Measurements from ENCODE around the gene RNPEPL1.

RNPEPL1 gene

GRCh38 chr2:240623531-240624010 lies 55.3 kb downstream of the RNPEPL1 start:
- in situ Hi-C loops (cut with MboI; ENCODE audit: low sequenced_read_pairs): no loop called here

- in situ Hi-C loops (cut with MboI; ENCODE audit: low sequenced_read_pairs): no loop called here
Measured at GRCh38 chr2:240624011-240624949, 56.0 kb downstream of the RNPEPL1 start.

DNA sequence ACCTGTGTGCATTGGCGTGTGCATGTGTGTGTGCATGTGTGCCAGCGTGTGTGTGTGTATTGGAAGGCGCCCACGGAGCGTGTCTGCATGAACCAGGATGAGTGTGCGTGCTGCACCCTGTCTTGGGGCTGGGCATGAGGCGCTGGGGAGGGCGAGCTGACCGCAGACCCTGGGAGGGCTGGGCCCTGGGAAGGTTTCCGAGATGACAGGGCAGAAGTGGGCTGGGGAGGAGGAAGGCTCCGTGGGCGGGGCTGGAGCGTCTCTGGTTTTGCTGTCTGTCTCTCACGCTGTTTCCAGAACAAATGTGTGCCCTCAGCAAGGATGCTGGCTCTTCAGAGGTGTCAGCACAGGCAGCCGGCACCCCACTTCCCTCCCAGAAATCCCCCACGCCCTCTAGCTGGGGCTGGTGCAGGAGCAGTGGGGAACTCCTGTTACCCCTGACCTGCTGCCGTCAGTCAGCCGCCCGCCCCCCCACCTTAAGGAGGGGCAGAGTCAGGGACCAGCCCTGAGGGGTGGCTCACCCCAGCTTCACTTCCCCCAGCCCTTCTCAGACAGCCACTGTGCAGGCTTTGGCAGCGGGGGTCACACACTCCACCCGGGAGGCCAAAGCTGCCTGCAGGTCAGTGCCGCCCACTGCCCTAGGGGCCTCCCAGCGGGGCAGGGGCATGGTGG lies 56.8 kb downstream of the RNPEPL1 start, which contains the start of gene GPR35:
Gene GPR35, plus strand, starts transcription at position 531 of the 672 bp plus-strand sequence. CDS start 4,473 bp downstream, outside the sequence.
- in situ Hi-C loops (cut with MboI; ENCODE audit: low sequenced_read_pairs): no loop called here

DNA sequence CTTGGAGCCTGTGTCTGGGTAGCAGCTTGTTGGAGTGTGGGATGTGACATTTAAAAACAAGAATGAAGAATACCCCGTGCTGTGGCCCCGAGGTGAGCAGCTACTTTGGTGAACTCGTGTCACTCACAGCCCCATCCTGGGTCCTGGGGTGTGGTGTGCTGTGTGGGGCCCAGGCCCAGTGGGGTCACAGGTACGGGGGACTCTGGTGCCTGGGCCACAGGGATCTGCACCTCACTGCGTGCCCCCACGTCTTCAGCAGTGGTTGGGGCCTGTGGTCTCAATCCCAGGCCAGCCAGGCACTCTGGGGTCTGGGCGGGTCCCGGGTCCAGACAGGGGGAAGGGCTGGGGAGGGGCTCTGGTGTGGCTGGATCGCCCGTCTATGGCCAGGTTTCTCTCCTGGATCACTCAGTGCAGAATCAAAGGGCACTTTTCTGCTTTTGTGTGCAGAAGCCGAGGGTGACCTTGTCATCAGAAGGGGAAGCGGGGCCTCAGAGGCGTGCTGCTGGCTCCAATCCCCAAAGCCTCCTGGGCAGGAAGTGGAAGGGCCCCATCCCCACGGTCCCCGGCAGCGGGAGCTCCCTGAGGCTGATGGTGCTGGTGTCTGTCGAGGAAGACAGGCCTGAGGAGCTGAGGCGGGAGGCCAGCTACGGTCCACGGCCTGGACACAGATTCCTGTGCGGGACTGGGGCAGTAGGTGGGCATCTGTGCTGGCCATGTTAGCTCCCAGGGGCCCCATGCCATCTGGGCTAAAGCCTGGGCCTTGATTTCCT lies 58.4 kb downstream of the RNPEPL1 start:
- in situ Hi-C loops (cut with MboI; ENCODE audit: low sequenced_read_pairs): no loop called here

DNA sequence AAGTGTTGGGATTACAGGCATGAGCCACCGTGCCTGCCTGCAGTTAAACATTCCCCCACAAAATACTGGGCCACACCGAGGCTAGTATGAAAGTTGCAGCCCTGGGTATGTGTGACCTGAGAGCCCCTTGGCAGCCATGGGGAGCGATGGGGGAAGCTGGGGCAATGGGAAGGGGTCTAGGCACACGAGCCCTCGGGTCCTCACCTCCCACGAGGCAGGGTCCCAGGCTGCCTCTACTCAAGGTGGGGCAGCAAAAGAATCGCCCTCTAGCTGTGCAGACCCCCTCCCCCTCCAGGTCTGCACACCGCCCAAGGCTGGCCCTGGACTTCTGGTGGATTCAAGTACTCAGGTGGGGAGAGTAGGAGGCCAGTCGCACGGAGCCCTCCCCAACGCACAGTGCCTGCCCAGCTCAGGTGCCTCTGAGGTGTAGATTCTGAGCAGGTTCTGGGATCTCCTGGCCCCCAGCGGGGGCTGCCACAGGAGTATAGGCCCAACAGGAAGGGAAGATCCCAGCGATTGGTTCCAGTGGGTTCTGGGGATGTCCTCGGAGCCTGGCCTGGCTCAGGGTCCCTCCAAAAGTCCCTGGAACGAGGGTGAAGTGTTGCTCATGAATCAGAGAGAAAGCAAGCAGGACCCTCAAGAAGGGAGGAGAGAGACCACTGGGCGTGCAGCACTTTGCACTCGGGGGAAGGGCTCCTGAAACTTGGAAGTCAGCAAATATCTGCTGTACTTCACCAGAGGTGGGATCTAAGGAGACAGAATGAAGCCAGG lies 59.6 kb downstream of the RNPEPL1 start:
- in situ Hi-C loops (cut with MboI; ENCODE audit: low sequenced_read_pairs): no loop called here

DNA sequence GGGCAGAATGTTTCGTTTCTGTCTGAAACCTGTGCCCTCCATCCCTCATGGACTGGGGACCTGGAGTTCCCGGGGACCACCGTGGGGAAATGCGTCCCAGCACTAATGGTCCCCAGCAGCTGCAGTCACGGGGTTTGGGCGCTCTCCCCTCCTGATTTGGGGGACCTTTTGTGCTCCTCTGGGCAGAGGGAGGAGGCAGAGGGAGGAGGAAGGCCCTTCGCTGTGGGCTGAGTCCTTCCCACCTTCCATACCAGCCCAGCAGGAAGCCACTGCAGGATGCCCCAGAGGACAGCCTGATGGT lies 60.2 kb downstream of the RNPEPL1 start:
- in situ Hi-C loops (cut with MboI; ENCODE audit: low sequenced_read_pairs): no loop called here

GRCh38 chr2:240628808-240629618 lies 60.7 kb downstream of the RNPEPL1 start:
- in situ Hi-C loops (cut with MboI; ENCODE audit: low sequenced_read_pairs): no loop called here

DNA sequence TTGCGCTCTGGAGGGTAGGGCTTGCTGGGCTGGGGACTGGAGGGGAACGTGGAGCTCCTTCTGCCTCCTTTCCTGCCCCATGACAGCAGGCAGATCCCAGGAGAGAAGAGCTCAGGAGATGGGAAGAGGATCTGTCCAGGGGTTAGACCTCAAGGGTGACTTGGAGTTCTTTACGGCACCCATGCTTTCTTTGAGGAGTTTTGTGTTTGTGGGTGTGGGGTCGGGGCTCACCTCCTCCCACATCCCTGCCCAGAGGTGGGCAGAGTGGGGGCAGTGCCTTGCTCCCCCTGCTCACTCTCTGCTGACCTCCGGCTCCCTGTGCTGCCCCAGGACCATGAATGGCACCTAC lies 61.3 kb downstream of the RNPEPL1 start:
- in situ Hi-C loops (cut with MboI; ENCODE audit: low sequenced_read_pairs): no loop called here

- in situ Hi-C loops (cut with MboI; ENCODE audit: low sequenced_read_pairs): no loop called here
Measured at GRCh38 chr2:240629968-240630770, 61.9 kb downstream of the RNPEPL1 start.
